HL-60/S4 (cell line): ENCODE results near the gene FAM135A.
"Not testable (repeated sequence)": the region's sequence is repeated elsewhere in the genome, so short reads cannot be mapped to it uniquely, and the experiment has no call there.

ENCODE experiments used
- in situ Hi-C: fragments of 300-500 bp; cut with MboI; formaldehyde crosslinking; loops from 2 replicates; pipeline ENCODE4 v1.14.3; 2022; ENCODE audit warnings: low sequenced_read_pairs

The FAM135A gene

DNA sequence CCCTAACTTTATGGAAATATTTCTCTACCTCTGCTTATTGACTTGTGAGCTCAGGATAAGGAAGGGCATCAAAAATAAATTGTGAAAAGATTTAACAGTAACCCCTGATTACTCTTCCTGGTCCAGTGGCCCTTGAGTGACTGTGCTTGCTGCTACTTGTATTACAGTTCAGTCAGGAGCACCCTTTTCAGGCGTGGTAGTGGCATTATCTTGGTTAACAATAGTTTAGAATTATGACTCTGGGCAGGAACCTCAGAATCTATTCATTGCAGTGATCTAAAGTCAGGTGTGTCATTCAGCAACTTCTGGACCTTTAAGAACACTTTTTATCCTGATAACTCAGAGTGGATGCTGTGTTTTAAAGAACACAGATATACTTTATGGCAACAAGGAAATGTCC, 43.4 kb downstream of the FAM135A start:
- in situ Hi-C loops = no loop called here

- in situ Hi-C loops = no loop called here
Observed at GRCh38 chr6:70459235-70459634, 45.9 kb downstream of the FAM135A start.

- in situ Hi-C loops = not testable (repeated sequence)
Observed at GRCh38 chr6:70459699-70460098, 46.4 kb downstream of the FAM135A start.

DNA sequence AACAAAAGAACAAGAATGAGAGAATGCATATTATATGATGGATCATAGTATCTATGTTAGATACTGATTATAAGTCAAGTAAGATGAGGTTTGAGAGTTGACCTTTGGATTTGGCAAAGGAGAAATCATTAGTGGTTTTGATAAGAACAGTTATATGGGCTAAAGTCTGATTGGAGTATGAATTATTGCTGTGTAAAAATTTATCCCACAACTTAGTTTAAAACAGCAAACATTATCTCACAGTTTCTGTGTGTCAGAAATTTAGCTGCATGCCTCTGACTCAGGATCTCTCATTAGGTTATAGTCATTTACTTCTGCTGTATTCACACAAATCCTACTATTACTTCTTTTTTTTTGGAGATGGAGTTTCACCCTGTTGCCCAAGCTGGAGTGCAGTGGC, 56.7 kb downstream of the FAM135A start:
- in situ Hi-C loops = no loop called here

GRCh38 chr6:70470510-70470909, 57.2 kb downstream of the FAM135A start:
- in situ Hi-C loops = not testable (repeated sequence)

DNA sequence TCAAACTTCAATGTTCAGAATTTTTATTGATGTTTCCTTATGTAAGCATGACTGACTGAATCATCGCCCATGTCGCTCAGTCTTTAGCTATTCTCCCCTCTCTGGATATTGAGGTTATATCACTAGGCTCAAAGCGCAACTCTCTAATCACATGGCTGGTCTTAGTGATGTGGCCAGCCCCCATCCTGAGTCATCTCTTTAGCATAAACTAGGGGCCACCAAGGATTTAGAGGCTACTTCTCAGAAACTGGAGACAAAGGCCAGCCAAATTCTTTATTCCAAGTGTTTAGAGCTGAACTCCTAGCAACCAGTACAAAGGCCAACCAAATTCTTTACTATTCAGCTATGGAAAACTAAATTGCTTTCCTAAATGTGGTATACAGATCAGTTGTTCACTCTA, 61.4 kb downstream of the FAM135A start:
- in situ Hi-C loops = no loop called here

- in situ Hi-C loops = no loop called here
Observed at GRCh38 chr6:70479236-70479635, 65.9 kb downstream of the FAM135A start.

DNA sequence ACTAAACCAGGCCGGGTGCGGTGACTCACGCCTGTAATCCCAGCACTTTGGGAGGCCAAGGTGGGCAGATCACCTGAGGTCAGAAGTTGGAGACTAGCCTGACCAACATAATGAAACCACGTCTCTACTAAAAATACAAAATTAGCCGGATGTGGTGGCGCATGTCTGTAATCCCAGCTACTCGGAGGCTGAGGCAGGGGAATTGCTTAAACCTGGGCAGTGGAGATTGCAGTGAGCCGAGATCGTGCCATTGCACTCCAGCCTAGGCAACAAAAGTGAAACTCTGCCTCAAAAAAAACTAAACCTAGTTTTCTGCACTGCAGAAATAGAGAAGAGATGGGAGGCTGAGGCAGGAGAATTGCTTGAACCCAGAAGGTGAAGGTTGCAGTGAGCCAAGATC, 73.3 kb downstream of the FAM135A start:
- in situ Hi-C loops = not testable (repeated sequence)

DNA sequence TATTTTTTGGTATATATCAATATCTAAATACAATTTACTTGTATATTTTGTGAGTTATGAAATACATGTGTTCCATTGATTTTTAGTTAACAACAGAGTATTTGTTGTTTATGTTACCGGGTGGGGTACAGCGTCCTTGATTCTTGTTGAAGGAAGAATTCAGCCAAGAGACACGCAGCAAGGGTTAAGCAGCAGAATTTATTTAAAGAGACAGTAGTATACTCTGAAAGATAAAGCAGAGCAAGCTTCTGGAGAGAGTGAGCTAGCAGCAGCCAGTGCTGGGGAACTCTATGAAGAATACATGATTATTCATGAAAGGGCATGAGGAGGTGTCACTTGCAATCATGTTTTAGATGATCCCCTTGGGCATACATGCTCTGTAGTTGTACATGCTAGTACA, 76.1 kb downstream of the FAM135A start:
- in situ Hi-C loops = no loop called here

GRCh38 chr6:70494833-70495232, 81.5 kb downstream of the FAM135A start:
- in situ Hi-C loops = no loop called here

GRCh38 chr6:70495790-70496189, 82.5 kb downstream of the FAM135A start:
- in situ Hi-C loops = not testable (repeated sequence)

GRCh38 chr6:70502484-70502883, 89.2 kb downstream of the FAM135A start:
- in situ Hi-C loops = no loop called here

GRCh38 chr6:70503813-70504465, 90.6 kb downstream of the FAM135A start:
- in situ Hi-C loops = no loop called here

DNA sequence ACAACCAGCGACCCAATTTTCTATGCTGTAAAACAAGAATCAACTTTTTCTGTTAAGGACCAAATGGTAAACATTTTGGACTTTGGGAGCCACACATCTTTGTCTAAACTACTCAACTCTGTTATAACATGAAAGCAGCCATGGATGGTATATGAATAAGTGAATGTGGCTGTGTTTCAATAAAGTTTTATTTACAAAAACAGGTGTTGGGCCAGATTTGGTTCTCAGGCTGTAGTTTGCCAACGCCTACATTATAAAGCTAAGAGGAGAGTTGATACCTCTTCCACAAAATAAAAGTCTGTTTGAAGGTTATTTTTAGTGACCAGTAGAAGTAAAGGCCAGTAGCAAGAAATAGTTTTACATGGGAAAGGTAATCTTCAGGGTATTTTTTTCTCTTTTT, 93.0 kb downstream of the FAM135A start:
- in situ Hi-C loops = no loop called here

DNA sequence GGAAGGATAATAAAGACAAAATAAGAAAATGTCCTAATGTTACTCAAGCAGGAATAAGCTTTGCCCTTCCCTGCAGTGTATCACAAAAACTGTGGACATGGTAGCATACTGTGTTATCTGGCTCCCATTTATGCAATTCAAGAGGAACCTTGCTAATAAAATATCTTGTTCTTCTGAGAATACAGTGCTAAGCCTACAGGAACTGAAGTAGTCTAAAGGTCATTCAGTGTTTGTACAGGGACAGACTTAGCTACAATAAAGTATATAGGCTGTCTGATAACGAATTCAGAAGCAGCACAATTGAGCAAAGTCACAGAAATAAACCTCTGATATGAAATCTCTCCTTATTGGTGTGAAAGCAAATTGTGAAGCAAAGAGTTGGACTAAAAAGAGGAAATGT, 93.9 kb downstream of the FAM135A start:
- in situ Hi-C loops = no loop called here

GRCh38 chr6:70508953-70509352, 95.6 kb downstream of the FAM135A start:
- in situ Hi-C loops = no loop called here

GRCh38 chr6:70510600-70510999, 97.3 kb downstream of the FAM135A start:
- in situ Hi-C loops = no loop called here

- in situ Hi-C loops = no loop called here
Observed at GRCh38 chr6:70518723-70519122, 105.4 kb downstream of the FAM135A start.

GRCh38 chr6:70520575-70520974, 107.3 kb downstream of the FAM135A start:
- in situ Hi-C loops = no loop called here

GRCh38 chr6:70524721-70525286, 111.5 kb downstream of the FAM135A start:
- in situ Hi-C loops = no loop called here

GRCh38 chr6:70527071-70527737, 113.9 kb downstream of the FAM135A start:
- in situ Hi-C loops = no loop called here

DNA sequence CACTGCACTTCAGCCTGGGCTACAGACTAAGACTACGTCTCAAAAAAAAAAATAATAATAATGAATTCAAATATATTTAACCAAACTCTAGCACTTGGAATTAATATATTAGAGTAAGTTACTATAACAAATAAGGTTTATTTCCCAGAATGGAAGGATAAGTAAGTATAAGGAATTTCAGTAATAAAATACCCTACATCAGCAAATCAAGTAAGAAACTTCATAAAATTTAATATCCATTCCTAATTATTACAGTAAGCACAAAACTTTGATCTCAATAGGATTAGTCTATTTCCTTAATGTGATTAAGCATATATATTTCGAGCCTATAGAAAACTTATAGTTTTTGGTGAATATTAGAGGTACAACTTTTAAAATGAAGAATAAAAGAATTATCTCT, 116.7 kb downstream of the FAM135A start:
- in situ Hi-C loops = no loop called here
